ENCODE measurements around the gene FBXO42. TPM values are rescaled to one million over a fixed set of nuclear protein-coding genes. Genes with fewer than 3 reads are reported as not detected.
A peak's percentile ranks its signal among the peaks of the same experiment; 100 is the strongest.

FBXO42 gene
- total RNA-seq, 1 experiment from 2014 or later, result 21.9 TPM

GRCh38 chr1:16235944-16236510, 116.3 kb downstream of the FBXO42 start:
- BruUV-seq (replicated peaks), result no TSS peak
- Mint-ChIP-seq H3K27ac (ENCODE audit: low read depth, unreplicated experiment) (peak overlapping the region; percentile 87), H3K4me3 (ENCODE audit: unreplicated experiment) (peak overlapping the region; percentile 82), H3K36me3 (ENCODE audit: insufficient read depth, unreplicated experiment) (no peaks in the 10 kb centered on the region), H3K9me3 (ENCODE audit: unreplicated experiment) (no peaks in the 10 kb centered on the region), H3K27me3 (ENCODE audit: insufficient read depth, unreplicated experiment) (no peaks in the 10 kb centered on the region), H3K4me1 (ENCODE audit: insufficient read depth, unreplicated experiment) (peaks cover 11% of the 10 kb centered on the region)
- DNase-seq (ENCODE audit: unreplicated experiment), result peak; percentile 66
- ChIA-PET POLR2A (interaction anchor here (0.7 to 3.2 kb wide), 14 partner anchors 10 to 389 kb away, joined by 3 to 16 read pairs (median 4); partner anchors contain the start of genes EPHA2 and FBXO42), CTCF (interaction anchor here (0.6 to 4.6 kb wide), 7 partner anchors 9 to 713 kb away, joined by 3 to 25 read pairs (median 9); no protein-coding TSS in a partner anchor)
- peak; percentile 11 for TF ChIP-seq CTCF (IDR thresholded peaks at IDR 0.05; ENCODE audit: unreplicated experiment)
- intact Hi-C loops (cut with micrococcal nuclease), result no loop called here

- H3K9me3 Mint-ChIP-seq (ENCODE audit: unreplicated experiment), result no peaks in the 10 kb centered on the region
- ChIA-PET POLR2A (interaction anchor here (0.8 to 3.2 kb wide), 11 partner anchors 9 to 158 kb away, joined by 3 to 16 read pairs (median 3); partner anchors contain the start of genes EPHA2 and FBXO42), CTCF (interaction anchor here (0.5 to 4.6 kb wide), 7 partner anchors 9 to 713 kb away, joined by 3 to 25 read pairs (median 9); no protein-coding TSS in a partner anchor)
- no peak overlapping the region for H3K4me3 Mint-ChIP-seq (ENCODE audit: unreplicated experiment)
- H3K36me3 Mint-ChIP-seq (ENCODE audit: insufficient read depth, unreplicated experiment), result peaks cover 6% of the 10 kb centered on the region
- intact Hi-C loops (cut with micrococcal nuclease), result no loop called here
- H3K27me3 Mint-ChIP-seq (ENCODE audit: insufficient read depth, unreplicated experiment), result no peaks in the 10 kb centered on the region
- peaks cover 11% of the 10 kb centered on the region for H3K4me1 Mint-ChIP-seq (ENCODE audit: insufficient read depth, unreplicated experiment)
- BruUV-seq (replicated peaks), result no TSS peak
- TF ChIP-seq CTCF (IDR thresholded peaks at IDR 0.05; ENCODE audit: unreplicated experiment), result no peak
- no peak overlapping the region for H3K27ac Mint-ChIP-seq (ENCODE audit: low read depth, unreplicated experiment)
- no peak for DNase-seq (ENCODE audit: unreplicated experiment)
Observed at GRCh38 chr1:16235347-16235746, 116.9 kb downstream of the FBXO42 start.

- Mint-ChIP-seq H3K9me3 (ENCODE audit: unreplicated experiment) (no peaks in the 10 kb centered on the region), H3K36me3 (ENCODE audit: insufficient read depth, unreplicated experiment) (peaks cover 6% of the 10 kb centered on the region), H3K27me3 (ENCODE audit: insufficient read depth, unreplicated experiment) (no peaks in the 10 kb centered on the region), H3K4me1 (ENCODE audit: insufficient read depth, unreplicated experiment) (peaks cover 11% of the 10 kb centered on the region), H3K4me3 (ENCODE audit: unreplicated experiment) (no peak overlapping the region), H3K27ac (ENCODE audit: low read depth, unreplicated experiment) (no peak overlapping the region)
- intact Hi-C loops (cut with micrococcal nuclease), result no loop called here
- no peak for DNase-seq (ENCODE audit: unreplicated experiment)
- no TSS peak for BruUV-seq (replicated peaks)
- ChIA-PET CTCF (interaction anchor here (0.6 to 4.6 kb wide), 3 partner anchors 11 to 226 kb away, joined by 3 to 18 read pairs (median 5); no protein-coding TSS in a partner anchor), POLR2A (interaction anchor here (1.4 kb wide), 1 partner anchor 10 kb away, joined by 4 read pairs; no protein-coding TSS in a partner anchor)
- no peak for TF ChIP-seq CTCF (IDR thresholded peaks at IDR 0.05; ENCODE audit: unreplicated experiment)
Observed at GRCh38 chr1:16233431-16233830, 118.8 kb downstream of the FBXO42 start.

- Mint-ChIP-seq H3K27ac (ENCODE audit: low read depth, unreplicated experiment) (no peak overlapping the region), H3K27me3 (ENCODE audit: insufficient read depth, unreplicated experiment) (no peaks in the 10 kb centered on the region), H3K9me3 (ENCODE audit: unreplicated experiment) (no peaks in the 10 kb centered on the region), H3K4me3 (ENCODE audit: unreplicated experiment) (no peak overlapping the region), H3K4me1 (ENCODE audit: insufficient read depth, unreplicated experiment) (peaks cover 9% of the 10 kb centered on the region), H3K36me3 (ENCODE audit: insufficient read depth, unreplicated experiment) (peaks cover 6% of the 10 kb centered on the region)
- BruUV-seq (replicated peaks), result no TSS peak
- no peak for TF ChIP-seq CTCF (IDR thresholded peaks at IDR 0.05; ENCODE audit: unreplicated experiment)
- DNase-seq (ENCODE audit: unreplicated experiment), result no peak
- intact Hi-C loops (cut with micrococcal nuclease), result no loop called here
- ChIA-PET CTCF (interaction anchor here (1.4 kb wide), 1 partner anchor 154 kb away, joined by 5 read pairs; no protein-coding TSS in a partner anchor), POLR2A (interaction anchor here (0.7 kb wide), 2 partner anchors 33 to 120 kb away, joined by 3 read pairs; no protein-coding TSS in a partner anchor)
Observed at GRCh38 chr1:16232316-16232710, 120.0 kb downstream of the FBXO42 start.
